ENCODE measurements around the gene SH2B2. TPM values are rescaled to one million over a fixed set of nuclear protein-coding genes. Genes with fewer than 3 reads are reported as not detected.

SH2B2 gene
- total RNA-seq, 1 experiment from 2014 or later, result 8.8 TPM

GRCh38 chr7:102279537-102280400 lies 6.9 kb upstream of the SH2B2 start:
- Histone ChIP-seq H3K79me2 (ENCODE audit: low read length) (no peaks in the 10 kb centered on the region), H2AFZ (ENCODE audit: low read length) (no peak overlapping the region), H3F3A (ENCODE audit: low read length, unreplicated experiment) (no peaks in the 10 kb centered on the region), H3K27me3 (ENCODE audit: low read length) (no peaks in the 10 kb centered on the region), H3K4me2 (ENCODE audit: low read length) (no peak overlapping the region), H4K20me1 (ENCODE audit: low read length) (no peaks in the 10 kb centered on the region), H3K36me3 (ENCODE audit: low read depth, low read length) (no peaks in the 10 kb centered on the region), H3K4me3 (ENCODE audit: low read length) (no peak overlapping the region), H3K9me3 (ENCODE audit: low read length) (no peaks in the 10 kb centered on the region), H3K27ac (ENCODE audit: low read length) (no peak overlapping the region), H3K4me1 (ENCODE audit: insufficient read depth, low read length) (no peaks in the 10 kb centered on the region), H3K9me2 (replicated peaks; ENCODE audit: low read length) (no peaks in the 10 kb centered on the region), H3K9ac (ENCODE audit: low read length) (no peak overlapping the region)
- no TSS peak for BruUV-seq (replicated peaks)
- intact Hi-C loops (cut with micrococcal nuclease), result loop anchor here (1.0 kb wide), 1 partner anchor 111 kb away; no protein-coding TSS in a partner anchor
- TF ChIP-seq EZH2 (IDR thresholded peaks at IDR 0.05; ENCODE audit: low read length, unreplicated experiment) (no peak), CTCF (conservative IDR thresholded peaks at IDR 0.05; ENCODE audit: low read depth, low read length) (peak; percentile 90)
- peak; percentile 56 for DNase-seq
- POLR2A ChIA-PET (ENCODE audit: unreplicated experiment), result no interaction called here
- peak; percentile 94 for ATAC-seq
- CTCF ChIA-PET, result interaction anchor here (0.6 to 0.7 kb wide), 3 partner anchors 103 to 117 kb away, joined by 3 read pairs; no protein-coding TSS in a partner anchor

GRCh38 chr7:102280521-102280920 lies 6.1 kb upstream of the SH2B2 start:
- ChIA-PET POLR2A (ENCODE audit: unreplicated experiment) (no interaction called here), CTCF (no interaction called here)
- no peaks in the 10 kb centered on the region for H3F3A ChIP-seq (ENCODE audit: low read length, unreplicated experiment)
- H3K9me2 ChIP-seq (replicated peaks; ENCODE audit: low read length), result no peaks in the 10 kb centered on the region
- intact Hi-C loops (cut with micrococcal nuclease), result no loop called here
- no peak for DNase-seq
- TF ChIP-seq EZH2 (IDR thresholded peaks at IDR 0.05; ENCODE audit: low read length, unreplicated experiment), result no peak
- TF ChIP-seq CTCF (conservative IDR thresholded peaks at IDR 0.05; ENCODE audit: low read depth, low read length), result no peak
- TF ChIP-seq EZH2phosphoT487 (IDR thresholded peaks at IDR 0.05; ENCODE audit: borderline replicate concordance, low read length), result no peak
- no peaks in the 10 kb centered on the region for H3K4me1 ChIP-seq (ENCODE audit: insufficient read depth, low read length)
- H3K27ac ChIP-seq (ENCODE audit: low read length), result no peak overlapping the region
- H3K79me2 ChIP-seq (ENCODE audit: low read length), result no peaks in the 10 kb centered on the region
- no peaks in the 10 kb centered on the region for H3K27me3 ChIP-seq (ENCODE audit: low read length)
- no peaks in the 10 kb centered on the region for H4K20me1 ChIP-seq (ENCODE audit: low read length)
- H3K4me2 ChIP-seq (ENCODE audit: low read length), result no peak overlapping the region
- no TSS peak for BruUV-seq (replicated peaks)
- no peak for ATAC-seq
- H3K9ac ChIP-seq (ENCODE audit: low read length), result no peak overlapping the region
- H2AFZ ChIP-seq (ENCODE audit: low read length), result no peak overlapping the region
- H3K9me3 ChIP-seq (ENCODE audit: low read length), result no peaks in the 10 kb centered on the region
- no peaks in the 10 kb centered on the region for H3K36me3 ChIP-seq (ENCODE audit: low read depth, low read length)
- no peak overlapping the region for H3K4me3 ChIP-seq (ENCODE audit: low read length)

- no TSS peak for BruUV-seq (replicated peaks)
- intact Hi-C loops (cut with micrococcal nuclease), result no loop called here
- CTCF ChIA-PET, result no interaction called here
Observed at GRCh38 chr7:102281785-102282184, 4.9 kb upstream of the SH2B2 start.

More at GRCh38 chr7:102281785-102282184, 4.9 kb upstream of the SH2B2 start:
- Histone ChIP-seq H4K20me1 (ENCODE audit: low read length) (no peaks in the 10 kb centered on the region), H3K36me3 (ENCODE audit: low read depth, low read length) (no peaks in the 10 kb centered on the region), H3K9ac (ENCODE audit: low read length) (no peak overlapping the region), H3K4me2 (ENCODE audit: low read length) (no peak overlapping the region), H3K9me2 (replicated peaks; ENCODE audit: low read length) (no peaks in the 10 kb centered on the region), H3K27me3 (ENCODE audit: low read length) (no peaks in the 10 kb centered on the region), H3K79me2 (ENCODE audit: low read length) (no peaks in the 10 kb centered on the region), H2AFZ (ENCODE audit: low read length) (no peak overlapping the region), H3K9me3 (ENCODE audit: low read length) (no peaks in the 10 kb centered on the region), H3F3A (ENCODE audit: low read length, unreplicated experiment) (no peaks in the 10 kb centered on the region), H3K4me1 (ENCODE audit: insufficient read depth, low read length) (peaks cover 4% of the 10 kb centered on the region; the same call in 1 of the 2 replicates), H3K4me3 (ENCODE audit: low read length) (no peak overlapping the region), H3K27ac (ENCODE audit: low read length) (no peak overlapping the region)
- POLR2A ChIA-PET (ENCODE audit: unreplicated experiment), result no interaction called here
- ATAC-seq, result no peak
- no peak for DNase-seq
- TF ChIP-seq EZH2phosphoT487 (IDR thresholded peaks at IDR 0.05; ENCODE audit: borderline replicate concordance, low read length), result no peak
- TF ChIP-seq EZH2 (IDR thresholded peaks at IDR 0.05; ENCODE audit: low read length, unreplicated experiment), result no peak
- no peak for TF ChIP-seq CTCF (conservative IDR thresholded peaks at IDR 0.05; ENCODE audit: low read depth, low read length)

All from PC-3 (cell line).